Ramos (cell line): ENCODE data around the gene CCDC182.

ENCODE experiments used
- in situ Hi-C: fragments of 300-500 bp; cut with MboI; formaldehyde crosslinking; loops from one replicate; pipeline ENCODE4 v1.14.3; 2022; ENCODE audit warnings: low sequenced_read_pairs; ENCODE audit not compliant: unreplicated experiment

CCDC182 gene

DNA sequence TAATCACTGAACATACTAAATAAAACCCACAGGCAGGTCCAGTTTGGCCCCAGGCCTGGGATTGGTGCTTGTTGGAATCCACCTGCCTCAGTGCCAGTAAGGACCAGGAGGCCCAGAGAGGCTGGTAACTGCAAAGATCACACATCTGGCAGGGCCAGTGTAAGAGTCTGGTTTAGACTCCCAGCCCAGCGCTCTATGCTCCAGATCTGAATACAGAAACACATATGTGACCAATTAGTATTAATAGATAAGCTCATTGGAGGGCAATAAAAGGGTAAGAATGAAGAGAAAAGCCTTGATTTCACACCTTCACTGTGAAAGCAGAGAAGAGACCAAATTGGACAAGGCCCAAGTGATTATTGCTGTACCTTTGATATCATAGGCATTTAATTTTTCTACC is 13.6 kb upstream of the CCDC182 start:
- in situ Hi-C loops: no loop called here

DNA sequence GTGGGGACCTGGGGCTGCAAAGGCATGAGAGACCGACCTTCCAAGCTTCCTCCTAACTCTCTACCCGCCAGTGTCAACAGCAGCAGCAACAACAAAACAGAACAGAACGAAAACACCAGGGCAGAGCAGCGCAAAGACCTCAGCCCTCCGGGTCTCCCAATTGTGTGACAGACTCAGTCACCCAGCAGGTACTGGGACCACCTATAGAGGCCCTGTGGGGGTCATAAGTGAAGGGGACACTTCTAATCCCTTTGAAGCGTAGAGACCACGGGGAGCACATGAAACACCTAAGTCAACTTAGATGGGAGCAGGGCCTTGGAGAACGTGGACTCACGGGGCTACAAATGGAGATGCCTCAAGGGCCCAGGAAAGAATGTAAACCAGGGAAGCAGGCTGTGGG is 12.6 kb upstream of the CCDC182 start:
- in situ Hi-C loops: no loop called here

DNA sequence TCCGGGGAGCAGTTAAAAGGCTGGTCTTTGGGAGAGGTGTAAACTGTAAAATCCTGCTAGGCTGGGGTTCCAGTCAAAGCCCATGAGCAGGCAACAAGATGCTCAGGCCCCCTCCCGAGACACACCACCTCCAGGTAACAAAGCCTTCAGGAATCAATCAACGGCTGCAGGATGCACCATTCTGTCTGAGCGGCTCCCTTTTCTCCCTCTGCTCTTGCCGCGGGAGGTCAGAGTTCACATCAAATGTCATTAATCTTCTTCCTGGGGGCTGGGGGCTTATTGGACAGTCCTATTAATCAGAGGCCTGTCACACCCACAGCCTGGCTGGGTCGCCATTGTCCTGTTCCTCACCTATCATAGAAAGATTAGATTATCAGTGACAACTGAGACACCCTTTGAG is 11.9 kb upstream of the CCDC182 start:
- in situ Hi-C loops: no loop called here

DNA sequence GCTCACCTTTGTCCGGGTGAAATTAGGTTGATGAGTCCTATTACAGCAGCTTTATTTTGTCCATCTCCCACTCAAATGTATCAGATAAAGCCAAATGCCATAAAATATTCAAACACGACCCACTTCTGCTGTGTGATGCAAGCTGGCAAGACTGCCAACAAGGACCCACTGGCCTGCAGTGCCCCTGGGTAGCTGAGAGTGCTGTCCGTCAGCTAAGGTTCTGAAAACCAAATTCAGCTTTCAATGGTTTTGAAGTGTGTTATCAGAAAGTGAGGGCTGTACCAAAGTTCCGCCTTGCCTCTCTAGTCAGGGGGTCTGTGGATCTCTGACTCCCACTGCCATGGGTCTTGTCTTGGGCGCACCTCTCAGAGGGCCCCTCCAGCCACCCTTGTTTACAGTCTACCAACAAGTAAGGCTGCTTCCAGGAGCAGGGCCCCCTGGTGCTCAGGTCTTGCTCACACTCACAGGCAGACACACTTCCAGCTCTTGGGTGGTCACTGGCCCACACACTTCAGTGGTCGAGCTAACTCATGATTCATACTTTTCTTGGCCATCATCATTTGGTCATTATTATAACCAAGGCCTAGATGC is 10.5 kb upstream of the CCDC182 start:
- in situ Hi-C loops: no loop called here

DNA sequence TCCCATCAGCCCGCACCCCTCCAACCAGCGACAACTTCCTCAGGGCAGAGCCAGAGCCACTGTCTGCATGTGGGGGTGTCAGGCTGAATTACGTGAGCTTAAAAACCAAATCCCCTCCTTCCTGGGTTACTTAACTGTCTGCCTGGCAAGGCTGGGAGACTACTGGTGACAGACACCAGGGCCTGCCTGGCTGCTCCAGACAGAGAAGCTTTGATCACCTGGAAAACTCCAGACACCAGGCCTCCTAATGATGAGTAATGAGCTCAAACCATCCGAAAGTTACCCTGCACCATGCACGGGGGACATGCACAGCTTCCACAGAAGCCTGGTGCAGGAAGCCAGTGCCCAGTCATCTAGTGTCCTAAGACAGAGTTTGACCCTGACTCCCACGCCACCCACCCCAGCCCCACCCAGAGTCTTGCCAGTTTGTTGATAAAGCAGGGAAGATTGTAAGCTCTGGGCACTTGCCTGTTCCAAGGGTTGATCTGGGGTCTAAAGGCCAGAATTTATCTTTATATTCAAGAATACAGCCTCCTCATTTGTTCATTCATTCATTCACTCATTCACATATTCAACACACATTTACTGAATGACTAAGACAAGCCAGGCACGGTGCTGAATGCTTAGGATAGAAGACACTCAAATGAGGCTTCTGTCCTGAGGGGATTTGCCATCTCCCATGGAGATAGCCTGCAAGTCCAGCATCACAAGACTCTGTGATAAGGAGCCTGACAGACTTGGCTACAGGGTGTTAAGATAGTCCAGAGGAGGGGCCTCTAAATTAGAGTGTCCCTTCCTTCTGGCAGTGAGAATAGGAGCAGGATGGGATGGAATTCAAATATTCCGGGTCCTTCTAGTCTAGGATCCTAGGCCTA is 7.2 kb upstream of the CCDC182 start:
- in situ Hi-C loops: no loop called here

DNA sequence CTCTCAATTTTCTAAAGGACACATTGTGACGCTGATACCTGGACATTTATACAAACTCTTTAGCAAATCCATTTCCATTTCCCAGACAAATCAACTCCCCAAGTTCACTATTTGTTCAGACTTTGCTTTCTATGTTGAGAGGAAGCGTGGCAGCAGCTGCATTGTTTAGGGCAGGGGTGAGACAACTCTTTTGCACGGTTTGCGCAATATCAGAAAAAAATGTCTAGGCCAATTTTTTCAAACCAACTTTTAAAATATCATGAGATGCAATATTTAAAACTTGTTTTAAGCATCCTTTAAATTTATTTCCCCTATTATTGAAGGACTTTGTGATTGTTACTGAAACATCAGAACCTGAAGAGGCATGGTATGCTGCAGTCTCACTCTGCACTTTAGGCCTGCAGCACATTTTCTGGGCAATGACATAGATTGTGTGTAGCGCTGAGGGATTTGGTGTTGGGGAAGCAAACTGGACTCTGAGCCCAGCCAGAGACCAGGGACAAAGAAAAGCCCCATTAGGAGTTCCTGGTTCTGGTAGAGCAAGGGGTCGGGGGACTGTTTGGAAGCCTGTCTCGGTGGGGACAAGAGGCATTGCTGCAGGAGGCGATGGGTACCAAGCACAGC is 6.4 kb upstream of the CCDC182 start:
- in situ Hi-C loops: no loop called here

DNA sequence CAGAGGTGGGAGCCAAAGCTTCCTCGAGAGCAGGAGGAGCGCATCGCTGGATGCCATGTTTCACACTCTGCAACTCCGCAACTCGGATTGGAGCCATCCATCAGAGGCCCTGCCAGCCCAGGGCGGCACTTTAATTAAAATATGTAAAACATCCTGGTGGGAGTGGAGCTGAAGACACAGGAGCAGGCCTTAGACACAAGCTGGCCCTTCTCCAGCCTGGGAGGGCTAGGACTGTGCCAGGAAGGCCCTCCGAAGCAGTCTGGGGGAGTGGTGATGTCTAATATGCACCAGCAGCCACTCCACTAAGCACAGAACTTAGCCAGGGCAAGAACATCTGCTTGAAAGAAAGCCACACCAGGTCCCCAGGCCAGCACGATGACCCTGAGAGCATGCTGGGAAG is 5.8 kb upstream of the CCDC182 start:
- in situ Hi-C loops: no loop called here

DNA sequence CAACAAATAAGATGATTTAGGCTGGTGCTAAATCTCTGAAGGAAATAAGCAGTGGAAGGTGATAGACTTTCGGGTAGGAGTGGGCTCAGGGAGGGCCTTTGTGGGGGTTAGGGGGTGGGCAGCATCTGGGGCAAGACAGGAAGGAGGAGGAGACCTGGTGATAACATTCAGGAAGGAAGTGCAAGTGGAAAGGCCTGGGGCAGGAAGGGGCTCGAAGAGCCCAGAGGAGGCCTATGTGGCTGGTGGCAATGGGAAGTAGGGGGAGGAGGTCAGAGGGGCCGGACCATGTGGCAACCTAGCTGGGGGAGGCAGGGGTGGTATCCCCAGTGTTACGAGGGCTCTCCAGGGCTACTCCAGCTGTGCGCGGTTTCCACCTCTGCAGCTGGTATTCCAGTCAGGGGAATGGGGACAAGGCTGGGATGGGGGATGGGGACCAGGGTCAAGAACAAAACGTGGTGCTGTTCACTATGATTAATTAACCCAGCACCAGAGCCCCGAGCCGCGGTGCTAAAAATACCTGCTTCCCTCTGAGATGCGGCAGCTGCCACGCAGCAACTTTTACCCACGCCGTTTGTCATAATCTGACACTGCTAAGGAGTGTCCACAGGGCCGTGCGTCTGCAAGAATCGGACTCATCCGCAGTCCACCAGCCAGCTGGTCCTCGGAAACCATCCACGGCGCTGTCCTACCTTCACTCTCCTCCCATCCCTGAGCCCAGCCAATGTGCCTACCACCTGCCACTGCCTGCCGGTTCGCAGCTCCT is 5.2 kb upstream of the CCDC182 start:
- in situ Hi-C loops: no loop called here

DNA sequence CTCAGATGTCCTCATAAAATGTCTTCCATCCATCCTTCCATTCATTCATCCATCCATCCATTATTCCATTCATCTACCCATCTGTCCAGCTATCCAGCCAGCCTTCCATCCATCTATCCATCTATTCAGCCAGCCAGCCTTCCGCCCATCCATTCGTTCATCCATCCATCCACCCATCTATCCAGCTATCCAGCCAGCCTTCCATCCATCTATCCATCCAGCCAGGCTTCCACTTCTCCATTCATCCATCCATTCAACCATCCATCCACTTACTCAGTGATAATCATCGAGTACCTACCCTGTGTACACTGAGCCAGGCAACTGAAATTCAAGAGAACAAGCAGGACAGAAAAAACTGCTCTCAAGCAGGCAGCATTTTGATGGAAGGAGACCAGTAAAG is 4.6 kb upstream of the CCDC182 start:
- in situ Hi-C loops: loop anchor here (5.0 to 10.0 kb wide), 3 partner anchors 145 to 622 kb away; no protein-coding TSS in a partner anchor

DNA sequence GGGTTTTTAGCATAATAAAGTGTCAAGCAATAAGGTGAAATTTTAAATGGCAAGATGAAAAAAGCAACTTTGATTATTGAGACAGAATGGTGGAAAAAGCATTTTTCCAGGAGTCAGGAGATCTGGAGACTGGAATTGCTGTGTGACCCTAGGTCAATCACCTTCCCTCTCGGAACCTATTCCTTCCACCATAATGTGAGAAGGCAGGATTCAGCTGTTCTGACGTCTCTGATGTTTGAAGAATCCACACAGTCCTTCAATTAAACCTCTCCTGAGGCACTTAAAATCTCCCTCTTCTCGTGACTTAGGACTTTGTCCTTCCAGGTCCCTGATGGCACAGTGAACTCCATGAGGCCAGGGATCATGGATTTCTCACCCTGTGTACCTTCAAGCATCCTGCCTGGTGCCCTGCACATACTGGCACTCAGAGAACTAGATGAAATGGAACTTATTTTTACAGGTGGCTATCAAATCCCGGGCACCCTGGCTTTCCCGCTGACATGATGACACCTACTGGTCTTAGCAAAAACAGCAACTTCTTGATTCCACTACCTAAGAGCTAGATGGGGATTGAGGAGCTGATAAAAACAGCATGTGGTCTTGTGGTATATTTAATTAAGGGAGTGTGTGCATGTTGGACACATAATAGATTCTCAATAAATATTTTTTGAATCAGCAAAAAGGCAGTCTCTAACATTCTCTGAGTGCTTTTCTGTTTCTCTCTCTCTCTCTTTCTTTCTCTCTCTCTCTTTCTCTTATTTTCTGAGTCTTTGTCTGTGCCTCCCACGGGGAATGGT is 2.3 kb upstream of the CCDC182 start:
- in situ Hi-C loops: loop anchor here (5.0 to 10.0 kb wide), 3 partner anchors 143 to 620 kb away; no protein-coding TSS in a partner anchor

DNA sequence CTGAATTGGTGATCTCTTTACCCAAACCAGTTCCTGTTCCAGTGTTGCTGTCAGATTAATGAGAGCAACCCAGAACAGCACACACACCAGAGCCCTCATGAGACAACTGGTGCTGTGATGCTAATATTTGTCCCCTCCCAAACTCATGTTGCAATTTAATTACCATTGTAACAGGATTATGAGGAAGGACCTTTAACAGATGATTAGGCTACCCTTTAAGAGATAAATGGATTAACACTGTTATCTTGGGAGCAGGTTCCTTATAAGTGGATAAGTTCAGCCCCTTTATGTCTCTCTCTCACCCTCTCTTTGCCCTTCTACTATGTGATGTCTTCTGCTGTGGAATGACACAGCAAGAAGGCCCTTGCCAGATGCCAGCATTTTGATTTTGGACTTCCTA is 1.1 kb upstream of the CCDC182 start:
- in situ Hi-C loops: loop anchor here (5.0 to 10.0 kb wide), 3 partner anchors 141 to 619 kb away; no protein-coding TSS in a partner anchor

DNA sequence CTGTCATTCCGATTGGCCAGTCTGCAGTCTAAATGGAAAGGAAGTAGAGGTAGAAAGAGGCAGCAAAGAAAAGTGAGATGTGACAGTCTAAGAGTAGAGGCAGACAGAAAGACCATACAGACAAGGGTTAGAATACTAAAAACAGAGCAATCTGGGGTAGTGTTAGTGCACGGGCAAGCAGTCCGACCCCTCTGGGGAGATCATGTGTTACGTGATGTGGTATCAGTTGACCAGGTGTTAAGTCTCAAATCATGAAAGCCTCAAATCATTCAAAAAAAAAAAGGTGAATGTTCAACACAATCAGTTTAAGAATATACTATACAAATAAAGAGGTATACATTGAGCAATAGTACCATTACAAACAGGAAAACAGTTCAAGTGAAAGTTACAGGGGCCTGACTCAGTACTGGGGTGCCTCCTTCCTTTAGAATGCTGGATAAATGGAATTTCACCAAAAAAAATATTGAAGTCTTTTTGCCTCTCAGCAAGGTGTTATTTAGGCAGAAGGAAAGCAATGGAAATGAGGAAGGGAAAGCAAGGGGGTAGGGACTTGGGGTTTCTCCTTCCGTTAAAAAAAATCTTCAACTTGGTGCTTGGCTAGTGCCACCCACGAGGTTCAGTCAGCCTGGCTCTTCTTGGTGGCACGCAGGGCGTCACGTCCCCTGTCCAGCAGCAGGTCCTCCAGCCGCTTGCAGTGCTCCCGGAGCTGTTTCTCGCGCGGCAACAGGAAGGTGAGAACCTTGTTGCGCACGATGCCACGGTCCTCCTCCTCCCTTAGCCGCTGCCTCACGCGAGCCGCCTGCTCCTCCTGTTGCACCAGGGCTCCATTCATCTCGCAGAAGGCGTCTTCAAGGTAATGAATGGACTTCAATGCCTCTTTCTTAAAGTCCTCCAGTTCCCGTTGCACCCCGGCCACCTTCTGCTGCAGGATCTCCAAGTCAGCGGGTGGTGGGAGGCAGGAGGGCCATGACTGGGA is 616 bp downstream of the CCDC182 start:
- in situ Hi-C loops: loop anchor here (5.0 to 10.0 kb wide), 3 partner anchors 140 to 617 kb away; no protein-coding TSS in a partner anchor

DNA sequence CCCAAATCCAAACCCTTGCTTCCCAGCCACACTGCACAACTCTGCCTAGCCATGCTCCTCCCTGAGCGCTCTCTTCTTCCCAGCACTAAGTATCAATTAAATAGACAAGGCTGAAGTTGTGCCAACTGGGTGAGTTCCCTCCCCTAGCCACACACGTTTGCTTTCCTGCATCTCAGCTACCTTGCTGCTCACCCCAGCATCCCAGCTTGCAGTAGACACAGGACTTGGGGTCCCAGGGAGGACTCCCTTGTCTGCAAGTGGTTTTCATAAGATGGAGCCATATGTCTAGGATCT is 4.9 kb downstream of the CCDC182 start:
- in situ Hi-C loops: loop anchor here (10.0 kb wide), 2 partner anchors 135 to 505 kb away; no protein-coding TSS in a partner anchor

DNA sequence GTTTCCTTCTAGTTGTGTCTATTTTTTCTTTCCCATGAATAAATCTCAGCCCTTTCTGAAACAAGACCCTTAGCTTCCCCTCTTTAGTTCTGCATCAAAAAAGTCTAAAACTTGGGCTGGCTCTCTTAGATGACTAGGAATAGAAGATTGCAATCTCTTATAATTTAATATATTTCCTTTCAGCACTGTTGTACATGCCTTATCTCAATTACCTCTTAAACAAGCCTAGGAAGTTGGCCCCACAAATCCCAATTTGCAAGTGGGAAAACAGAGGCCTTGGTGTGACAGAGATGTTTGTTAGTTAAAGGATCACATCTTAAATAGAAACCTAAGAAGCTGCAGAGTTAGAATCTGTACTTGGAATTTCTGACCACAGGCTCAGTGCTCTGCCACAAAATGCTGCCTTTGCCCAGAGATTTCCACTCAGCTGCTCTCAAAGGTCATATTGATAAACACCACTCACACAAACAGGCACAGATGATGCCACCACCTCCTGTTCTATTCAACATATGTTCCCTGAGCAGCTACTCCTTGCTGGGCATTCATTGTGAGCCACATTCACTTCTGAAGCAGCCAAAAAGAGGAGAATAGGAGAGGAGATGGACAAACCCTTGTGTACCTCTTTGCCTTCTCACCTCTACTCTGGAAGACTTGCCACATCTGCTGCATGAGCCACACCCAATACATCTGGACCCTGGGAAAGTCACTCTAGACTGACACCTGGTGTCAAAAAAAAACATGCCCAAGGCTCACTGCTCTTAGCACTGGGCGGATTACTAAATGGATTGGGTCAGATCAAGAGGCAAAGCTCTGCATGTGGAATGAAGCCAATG is 5.5 kb downstream of the CCDC182 start:
- in situ Hi-C loops: loop anchor here (10.0 kb wide), 2 partner anchors 135 to 505 kb away; no protein-coding TSS in a partner anchor

DNA sequence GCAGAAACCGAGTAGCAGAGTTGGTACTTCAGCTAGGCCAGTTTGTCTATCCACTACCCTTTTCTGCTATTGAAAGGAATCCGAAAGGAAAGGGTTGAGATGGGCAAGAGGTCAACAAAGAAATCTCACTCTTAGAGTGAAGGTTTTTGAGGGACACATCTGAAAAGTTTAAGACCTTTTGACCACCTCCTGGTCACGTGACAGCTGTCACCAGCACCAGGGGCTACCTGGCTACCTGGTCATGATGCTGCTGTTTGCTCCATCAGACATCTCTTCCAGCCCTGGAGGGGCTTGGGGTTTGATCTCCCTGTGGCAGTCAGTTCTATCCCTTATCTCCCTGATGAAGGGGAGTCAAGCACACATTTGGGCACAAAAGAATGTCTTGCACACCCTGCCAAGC is 7.6 kb downstream of the CCDC182 start:
- in situ Hi-C loops: no loop called here

DNA sequence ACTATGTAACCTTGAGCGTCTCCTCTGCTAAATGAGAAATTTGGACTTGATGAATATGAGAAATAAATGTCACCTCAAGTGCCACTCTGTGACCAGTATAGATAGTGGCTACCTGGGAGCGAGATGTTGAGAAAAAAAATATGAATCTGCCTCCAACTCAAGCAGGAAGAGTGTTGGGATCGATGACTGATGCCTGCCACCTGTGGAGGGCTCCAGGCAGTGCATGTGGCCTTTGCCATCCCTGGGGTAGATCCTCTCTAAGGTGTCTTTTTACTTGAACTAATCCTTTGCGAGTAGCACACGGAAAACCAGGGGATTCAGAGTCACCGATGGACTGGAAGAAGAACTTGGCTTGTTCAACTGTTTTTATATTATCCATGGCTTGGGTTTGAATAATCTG is 9.4 kb downstream of the CCDC182 start:
- in situ Hi-C loops: no loop called here

DNA sequence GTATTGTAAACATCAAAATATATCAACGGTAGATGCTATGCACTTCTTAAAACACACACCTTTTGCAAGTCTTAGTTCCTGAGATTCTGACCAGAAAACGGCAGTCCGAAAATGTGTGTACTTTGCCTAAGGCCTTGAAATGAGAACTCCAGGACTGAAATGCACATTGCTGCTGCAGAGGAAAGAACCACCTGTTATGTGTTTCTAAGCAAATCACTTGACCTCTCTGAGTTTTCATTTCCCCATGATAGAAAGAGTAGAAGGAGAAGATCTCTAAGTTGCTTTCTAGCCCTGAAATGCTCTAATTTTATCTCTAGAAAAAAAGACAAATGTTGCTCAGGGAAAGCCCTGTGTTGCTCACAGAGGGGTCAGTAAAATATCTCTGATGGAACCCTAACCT is 9.9 kb downstream of the CCDC182 start:
- in situ Hi-C loops: no loop called here

DNA sequence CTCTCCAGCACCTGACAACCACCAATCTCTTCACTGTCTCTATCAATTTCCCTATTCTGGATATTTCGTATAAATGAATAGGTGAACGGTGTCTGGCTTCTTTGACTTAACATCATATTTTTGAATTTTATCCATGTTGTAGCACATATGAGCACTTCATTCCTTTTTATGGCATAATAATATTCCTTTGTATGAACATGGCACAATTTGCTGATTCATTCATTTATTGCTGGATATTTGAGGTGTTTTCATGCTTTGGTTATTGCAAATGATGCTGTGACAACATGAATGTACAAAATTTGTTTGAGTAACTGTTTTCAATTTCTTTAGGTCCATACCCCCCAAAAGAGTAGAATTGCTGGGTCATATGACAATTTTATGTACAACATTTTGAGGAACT is 12.0 kb downstream of the CCDC182 start:
- in situ Hi-C loops: no loop called here
